IMR-90 (cell line): ENCODE results near the gene CUBN. TPM values are rescaled to one million over a fixed set of nuclear protein-coding genes. Genes with fewer than 3 reads are reported as not detected.

Source experiments
- ATAC-seq: fragments of 200-7000 bp; cut with Tn5 transposase; 2 replicates; pipeline ENCODE4 v1.9.1; 2020; ENCODE audit warnings: low read depth, mild to moderate bottlenecking, moderate library complexity
- BruUV-seq: library from RNA; stranded (reverse); fragments of 400-500 nt; replicated peaks from 2 replicates; lab custom pipeline; 2021; lab: Mats Ljungman, UMichigan
- CTCF ChIA-PET: fragments of 300-600 bp; formaldehyde crosslinking; extraction: SDS; loops from one replicate; lab custom pipeline; 2021; ENCODE audit warnings: antibody characterized with exemption; lab: Yijun Ruan, JAX
- POLR2A ChIA-PET: fragments of 300-600 bp; sonication (Branson Sonifier 250); formaldehyde crosslinking; loops from one replicate; lab custom pipeline; 2022; ENCODE audit warnings: antibody characterized with exemption; ENCODE audit not compliant: unreplicated experiment; lab: Charles Lee
- DNase-seq: peaks from one replicate; pipeline ENCODE4 v3.0.0; 2013
- H2AFZ ChIP-seq: replicated peaks from 2 replicates; pipeline ENCODE3; 2013; ENCODE audit warnings: low read length, mild to moderate bottlenecking; ENCODE audit not compliant: poor library complexity
- H2AK5ac ChIP-seq: 2 replicates; pipeline ENCODE4 v1.6.1; 2013; ENCODE audit warnings: low read depth, low read length, inconsistent platforms
- H2AK9ac ChIP-seq: replicated peaks from 2 replicates; pipeline ENCODE3; 2013; ENCODE audit warnings: mild to moderate bottlenecking, low read depth, low read length, moderate library complexity; ENCODE audit not compliant: poor library complexity
- H2BK120ac ChIP-seq: 2 replicates; pipeline ENCODE4 v1.6.1; 2013; ENCODE audit warnings: low read depth, low read length, inconsistent platforms
- H2BK15ac ChIP-seq: 3 replicates; pipeline ENCODE4 v1.6.1; 2013; ENCODE audit warnings: low read depth, low read length, inconsistent platforms
- H2BK20ac ChIP-seq: 2 replicates; pipeline ENCODE4 v1.6.1; 2013; ENCODE audit warnings: low read depth, mild to moderate bottlenecking, inconsistent platforms, low read length, moderate library complexity
- H2BK5ac ChIP-seq: 2 replicates; pipeline ENCODE4 v1.6.1; 2013; ENCODE audit warnings: mild to moderate bottlenecking, low read depth, low read length, inconsistent platforms; ENCODE audit not compliant: poor library complexity, severe bottlenecking
- H3K14ac ChIP-seq: replicated peaks from 2 replicates; pipeline ENCODE4 v1.6.1; 2013; ENCODE audit warnings: low read depth, low read length, inconsistent platforms
- H3K18ac ChIP-seq: 2 replicates; pipeline ENCODE4 v1.6.1; 2013; ENCODE audit warnings: low read depth, low read length, control low read depth
- H3K23ac ChIP-seq: 2 replicates; pipeline ENCODE4 v1.6.1; 2013; ENCODE audit warnings: low read depth, low read length, inconsistent platforms
- H3K27ac ChIP-seq: 2 replicates; pipeline ENCODE4 v1.5.1; 2013; ENCODE audit warnings: mild to moderate bottlenecking, control low read depth, low read length; ENCODE audit not compliant: insufficient read depth
- H3K27me3 ChIP-seq: 2 replicates; pipeline ENCODE4 v1.6.1; 2013; ENCODE audit warnings: low read length; ENCODE audit not compliant: control insufficient read depth, insufficient read depth
- H3K36me3 ChIP-seq: 2 replicates; pipeline ENCODE4 v1.6.1; 2013; ENCODE audit warnings: low read length, mixed read lengths; ENCODE audit not compliant: control insufficient read depth, insufficient read depth
- H3K4ac ChIP-seq: 2 replicates; pipeline ENCODE4 v1.6.1; 2013; ENCODE audit warnings: low read depth, low read length, inconsistent platforms
- H3K4me1 ChIP-seq: 2 replicates; pipeline ENCODE4 v1.6.1; 2013; ENCODE audit warnings: low read length, mixed read lengths; ENCODE audit not compliant: control insufficient read depth, insufficient read depth
- H3K4me2 ChIP-seq: 2 replicates; pipeline ENCODE4 v1.6.1; 2013; ENCODE audit warnings: low read depth, mild to moderate bottlenecking, control low read depth, low read length, moderate library complexity
- H3K4me3 ChIP-seq: 2 replicates; pipeline ENCODE4 v1.5.1; 2013; ENCODE audit warnings: low read depth, mild to moderate bottlenecking, control low read depth, low read length, moderate library complexity; ENCODE audit not compliant: insufficient read depth
- H3K56ac ChIP-seq: 2 replicates; pipeline ENCODE4 v1.6.1; 2013; ENCODE audit warnings: low read length, inconsistent platforms; ENCODE audit not compliant: insufficient read depth; ENCODE audit errors: extremely low read depth
- H3K79me1 ChIP-seq, 2 experiments: 2 replicates each; pipeline ENCODE4 v1.6.1; 2013; ENCODE audit warnings: low read length in 2 of 2, inconsistent platforms in 1 of 2, low read depth in 1 of 2
- H3K9ac ChIP-seq: 2 replicates; pipeline ENCODE4 v1.6.1; 2013; ENCODE audit warnings: low read depth, low read length, control low read depth
- H3K9me1 ChIP-seq: 2 replicates; pipeline ENCODE4 v1.6.1; 2013; ENCODE audit warnings: low read length, inconsistent platforms; ENCODE audit not compliant: insufficient read depth
- H3K9me3 ChIP-seq: 2 replicates; pipeline ENCODE4 v1.6.1; 2013; ENCODE audit warnings: low read length; ENCODE audit not compliant: control insufficient read depth, insufficient read depth
- H4K20me1 ChIP-seq: 2 replicates; pipeline ENCODE4 v1.6.1; 2013; ENCODE audit warnings: low read length, inconsistent platforms; ENCODE audit not compliant: insufficient read depth
- H4K5ac ChIP-seq: 2 replicates; pipeline ENCODE4 v1.6.1; 2013; ENCODE audit warnings: mild to moderate bottlenecking, low read depth, low read length, control low read depth
- H4K8ac ChIP-seq, 2 experiments: 2 replicates each; pipeline ENCODE4 v1.6.1; 2013; ENCODE audit warnings: low read depth in 2 of 2, low read length in 2 of 2, control low read depth in 1 of 2, inconsistent platforms in 1 of 2
- H4K91ac ChIP-seq: 2 replicates; pipeline ENCODE4 v1.6.1; 2013; ENCODE audit warnings: low read depth, low read length, inconsistent platforms; ENCODE audit not compliant: insufficient read depth
- BHLHE40 ChIP-seq: fragments of 150-350 bp; IDR thresholded peaks from 2 replicates; pipeline ENCODE4 v1.6.1; 2016; ENCODE audit warnings: mild to moderate bottlenecking, low read depth, low read length
- CEBPB ChIP-seq: IDR thresholded peaks from 2 replicates; pipeline ENCODE4 v1.6.1; 2012; ENCODE audit warnings: low read depth, low read length, improper control_type of control experiment
- CTCF ChIP-seq: conservative IDR thresholded peaks from 2 replicates; pipeline ENCODE4 v1.5.1; 2012; ENCODE audit warnings: mild to moderate bottlenecking, low read depth, low read length, improper control_type of control experiment
- ELK1 ChIP-seq: fragments of 150-350 bp; IDR thresholded peaks from 2 replicates; pipeline ENCODE4 v1.6.1; 2016; ENCODE audit warnings: low read depth, mild to moderate bottlenecking, low read length, moderate library complexity, borderline replicate concordance
- FOS ChIP-seq: fragments of 150-350 bp; IDR thresholded peaks from 2 replicates; pipeline ENCODE4 v1.6.1; 2016; ENCODE audit warnings: low read depth, low read length
- MAFK ChIP-seq: IDR thresholded peaks from 2 replicates; pipeline ENCODE4 v1.6.1; 2012; ENCODE audit warnings: low read depth, low read length, improper control_type of control experiment
- MAZ ChIP-seq: IDR thresholded peaks from 2 replicates; pipeline ENCODE4 v1.6.1; 2012; ENCODE audit warnings: low read depth, mild to moderate bottlenecking, low read length, improper control_type of control experiment, moderate library complexity, borderline replicate concordance
- MXI1 ChIP-seq: IDR thresholded peaks from 2 replicates; pipeline ENCODE4 v1.6.1; 2012; ENCODE audit warnings: low read depth, mild to moderate bottlenecking, low read length, moderate library complexity, borderline replicate concordance
- NFE2L2 ChIP-seq: fragments of 150-350 bp; IDR thresholded peaks from 2 replicates; pipeline ENCODE4 v1.6.1; 2016; ENCODE audit warnings: low read depth, mild to moderate bottlenecking, low read length
- POLR2A ChIP-seq: IDR thresholded peaks from 2 replicates; pipeline ENCODE4 v1.6.1; 2012; ENCODE audit warnings: mild to moderate bottlenecking, low read depth, low read length
- RAD21 ChIP-seq: IDR thresholded peaks from 2 replicates; pipeline ENCODE4 v1.6.1; 2012; ENCODE audit warnings: low read length, improper control_type of control experiment
- RCOR1 ChIP-seq: IDR thresholded peaks from 2 replicates; pipeline ENCODE4 v1.6.1; 2012; ENCODE audit warnings: mild to moderate bottlenecking, low read length, improper control_type of control experiment; ENCODE audit not compliant: insufficient replicate concordance
- RFX5 ChIP-seq: IDR thresholded peaks from 2 replicates; pipeline ENCODE4 v1.8.0; 2012; ENCODE audit warnings: low read depth, mild to moderate bottlenecking, low read length, moderate library complexity
- SMC3 ChIP-seq: fragments of 150-350 bp; IDR thresholded peaks from 2 replicates; pipeline ENCODE4 v1.6.1; 2016; ENCODE audit warnings: low read depth, mild to moderate bottlenecking, antibody characterized with exemption, low read length, moderate library complexity
- WGBS, 2 experiments: methylation state at CpG; one replicate each; pipeline versions ENCODE4 v1.1.5 to v1.1.7; 2013; ENCODE audit warnings: missing lambda C conversion rate in 2 of 2; ENCODE audit not compliant: insufficient read length in 1 of 2; ENCODE audit errors: extremely low coverage in 2 of 2; 5-methylcytosine and 5-hydroxymethylcytosine counted together
- dilution Hi-C: fragments of 300-500 bp; cut with HindIII; formaldehyde crosslinking; loops from one replicate; pipeline ENCODE4 v1.14.3; 2018; ENCODE audit warnings: low sequenced_read_pairs; ENCODE audit not compliant: unreplicated experiment
- in situ Hi-C: fragments of 300-500 bp; cut with MboI; formaldehyde crosslinking; loops from 3 replicates; pipeline ENCODE4 v1.14.3; 2019; ENCODE audit warnings: low sequenced_read_pairs, inconsistent platforms, mixed read lengths
- intact Hi-C: fragments of 100-400 bp; cut with micrococcal nuclease; formaldehyde crosslinking; loops from 2 replicates; pipeline ENCODE4 v1.10.0; 2022
- polyA plus RNA-seq, 3 experiments: library from polyadenylated mRNA; depleted of rRNA; stranded (reverse); fragments of >200 nt; gene quantifications; 2 replicates each; pipeline ENCODE4 v1.2.3, GENCODE V29; 2012; ENCODE audit warnings: low replicate concordance in 1 of 3
- total RNA-seq: library from RNA; depleted of rRNA; stranded (reverse); fragments of >200 nt; gene quantifications from 2 replicates; pipeline ENCODE4 v1.2.3, GENCODE V29; 2012

CUBN gene
- total and polyA plus RNA-seq, 2 of the 4 experiments (the other 2 are of a cell fraction), result 0.19 to 0.54 TPM

- peak overlapping the region; percentile 3; the same call in 1 of the 2 replicates for H3K9ac ChIP-seq
- dilution Hi-C loops, result no loop called here
- WGBS, 2 experiments, result 0% methylated on average over 4 of the region's 7 CpGs; no CpG with 5 or more reads in 1 of the 2 experiments
Observed at GRCh38 chr10:17025444-17026295, 103.9 kb downstream of the CUBN start.

More at GRCh38 chr10:17025444-17026295, 103.9 kb downstream of the CUBN start:
- H3K27me3 ChIP-seq, result no peaks in the 10 kb centered on the region
- no peaks in the 10 kb centered on the region for H3K9me3 ChIP-seq
- peak overlapping the region; percentile 64 for H2BK20ac ChIP-seq
- peak overlapping the region; percentile 15 for H3K23ac ChIP-seq
- H2BK15ac ChIP-seq, result peak overlapping the region; percentile 2; the same call in 1 of the 3 replicates
- H3K4me1 ChIP-seq, result peaks cover 20% of the 10 kb centered on the region
- H4K20me1 ChIP-seq, result no peaks in the 10 kb centered on the region
- H3K56ac ChIP-seq, result peak overlapping the region; percentile 41
- H2AK9ac ChIP-seq, result peak overlapping the region; percentile 71
- H2AK5ac ChIP-seq, result peak overlapping the region; percentile 61
- peak; percentile 84 for ATAC-seq
- H3K36me3 ChIP-seq, result no peaks in the 10 kb centered on the region
- peaks cover 0 to 12% of the 10 kb centered on the region in 2 experiments; a peak in 2 of 4 replicates for H3K79me1 ChIP-seq
- intact Hi-C loops (loop anchor here (1.0 kb wide), 1 partner anchor 58 kb away; no protein-coding TSS in a partner anchor), in situ Hi-C loops (loop anchor here (5.0 kb wide), 1 partner anchor 202 kb away; the partner anchor contains the start of gene VIM)
- ChIA-PET POLR2A (interaction anchor here (0.6 to 0.7 kb wide), 2 partner anchors 190 to 204 kb away, joined by 3 to 4 read pairs; no protein-coding TSS in a partner anchor), CTCF (interaction anchor here (1.7 kb wide), 1 partner anchor 155 kb away, joined by 4 read pairs; no protein-coding TSS in a partner anchor)
- peak overlapping the region; percentile 48 for H3K14ac ChIP-seq
- peak overlapping the region; percentile 68 for H2BK5ac ChIP-seq
- H4K8ac ChIP-seq, result peak overlapping the region; percentile 33 to 74
- H2AFZ ChIP-seq, result peak overlapping the region; percentile 82
- peak overlapping the region; percentile 73 for H2BK120ac ChIP-seq
- peak overlapping the region; percentile 11 for H4K5ac ChIP-seq
- peak; percentile 99 for DNase-seq
- H3K27ac ChIP-seq, result peak overlapping the region; percentile 38
- H3K9me1 ChIP-seq, result peaks cover 9% of the 10 kb centered on the region; the same call in 1 of the 2 replicates
- H3K4me3 ChIP-seq, result peak overlapping the region; percentile 1; the same call in 1 of the 2 replicates
- no TSS peak for BruUV-seq
- TF ChIP-seq POLR2A (peak; percentile 80), CTCF (no peak), MXI1 (peak; percentile 74), MAZ (no peak), BHLHE40 (peak; percentile 36; the same call in 1 of the 2 replicates), RAD21 (peak; percentile 52), FOS (peak; percentile 83), NFE2L2 (0 out of 2 replicates have a peak, but pooled peaks have one; percentile 33), SMC3 (peak; percentile 34), CEBPB (peak; percentile 76; the same call in 1 of the 2 replicates), RFX5 (peak; percentile 93), ELK1 (no peak), RCOR1 (peak; percentile 8), MAFK (peak; percentile 28; the same call in 1 of the 2 replicates)
- peak overlapping the region; percentile 71 for H4K91ac ChIP-seq
- H3K4me2 ChIP-seq, result peak overlapping the region; percentile 37
- H3K4ac ChIP-seq, result peak overlapping the region; percentile 77
- H3K18ac ChIP-seq, result peak overlapping the region; percentile 14
